Measurements from ENCODE around the gene VEPH1. TPM values are rescaled to one million over a fixed set of nuclear protein-coding genes. Genes with fewer than 3 reads are reported as not detected.

The VEPH1 gene
- total RNA-seq, 4 donors from 2014 or later = 0.48 to 11.7 (median 3.2) TPM

GRCh38 chr3:157259825-157260224 is 243.4 kb downstream of the VEPH1 start:
- TF ChIP-seq CTCF (IDR thresholded peaks at IDR 0.05) = no peak
- ATAC-seq (ENCODE audit: low FRiP score) (no peak), DNase-seq (ENCODE audit: low spot score) (no peak)

DNA sequence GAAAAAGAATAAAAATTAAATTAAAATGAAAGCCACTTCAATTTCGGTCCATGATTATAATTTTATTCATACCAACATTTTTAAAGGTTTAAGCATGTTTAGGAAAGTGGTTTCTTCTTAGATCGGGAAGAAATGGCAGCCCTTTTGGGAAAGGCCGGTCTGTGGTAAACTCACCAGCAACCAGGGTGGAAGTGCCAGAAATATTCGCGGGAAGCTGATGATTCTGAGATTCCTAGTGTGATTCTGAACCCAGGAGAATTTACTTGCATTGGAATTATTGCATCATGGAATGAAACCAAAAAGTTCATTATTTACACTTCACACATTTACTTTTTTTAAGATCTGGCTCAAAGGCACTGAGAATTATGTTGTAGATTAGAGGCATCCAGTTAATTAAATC is 246.1 kb downstream of the VEPH1 start:
- DNase-seq (ENCODE audit: low spot score) = no peak
- ATAC-seq (ENCODE audit: low FRiP score) = no peak
- no peak for TF ChIP-seq CTCF (IDR thresholded peaks at IDR 0.05)

GRCh38 chr3:157255797-157256196 is 247.4 kb downstream of the VEPH1 start:
- no peak for TF ChIP-seq CTCF (IDR thresholded peaks at IDR 0.05)
- no peak for DNase-seq (ENCODE audit: low spot score)
- no peak for ATAC-seq (ENCODE audit: low FRiP score)

GRCh38 chr3:157251685-157252084 is 251.5 kb downstream of the VEPH1 start:
- no peak for TF ChIP-seq CTCF (IDR thresholded peaks at IDR 0.05)
- DNase-seq (ENCODE audit: low spot score) (no peak), ATAC-seq (ENCODE audit: low FRiP score) (no peak)

DNA sequence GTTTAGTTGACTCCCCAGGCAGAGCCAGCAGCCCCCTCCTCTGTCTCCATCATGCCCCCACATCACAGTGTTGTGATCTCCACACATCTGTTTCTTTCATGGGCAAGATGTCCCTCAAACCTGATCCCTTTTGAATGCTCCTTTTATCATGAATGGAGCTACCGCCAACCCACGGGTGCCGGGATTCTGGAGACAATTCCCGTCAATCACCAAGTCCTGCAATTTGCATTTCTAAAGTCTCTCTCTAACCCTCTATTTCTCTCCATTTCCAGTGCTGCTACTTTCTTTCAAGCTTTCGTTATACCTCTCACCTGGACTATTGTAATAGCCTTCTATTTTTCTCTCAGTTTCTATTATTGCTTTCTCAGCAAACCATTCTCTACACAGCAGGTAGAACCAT is 253.6 kb downstream of the VEPH1 start:
- DNase-seq (ENCODE audit: low spot score) (no peak), ATAC-seq (ENCODE audit: low FRiP score) (no peak)
- TF ChIP-seq CTCF (IDR thresholded peaks at IDR 0.05) = no peak

- no peak for DNase-seq (ENCODE audit: low spot score)
- no peak for TF ChIP-seq CTCF (IDR thresholded peaks at IDR 0.05)
- no peak for ATAC-seq (ENCODE audit: low FRiP score)
These were observed 254.4 kb downstream of the VEPH1 start for GRCh38 chr3:157248590-157249422.

GRCh38 chr3:157247391-157247790 is 255.8 kb downstream of the VEPH1 start:
- no peak for TF ChIP-seq CTCF (IDR thresholded peaks at IDR 0.05)
- ATAC-seq (ENCODE audit: low FRiP score) = no peak
- DNase-seq (ENCODE audit: low spot score) = no peak

Measured in omental fat pad (tissue), 4 donors.